Keratinocyte (primary cell): Measurements from ENCODE around the gene SRRT. TPM values are rescaled to one million over a fixed set of nuclear protein-coding genes. Genes with fewer than 3 reads are reported as not detected.

ENCODE experiments used
- DNase-seq: peaks from one replicate; pipeline ENCODE4 v3.0.0-alpha.2; 2011; ENCODE audit warnings: low read depth, missing footprints, low spot score
- FAIRE-seq: peaks from 2 replicates; lab custom pipeline; 2011; peaks lifted over from hg19 to GRCh38; lab: Jason Lieb, UNC
- H2AFZ ChIP-seq: 2 replicates; pipeline ENCODE4 v1.6.0; 2012; ENCODE audit warnings: low read length, control low read depth, inconsistent platforms; ENCODE audit not compliant: control insufficient read depth
- H3K27ac ChIP-seq: 2 replicates; pipeline ENCODE4 v1.5.1; 2011; ENCODE audit warnings: low read length; ENCODE audit not compliant: control insufficient read depth, insufficient read depth
- H3K27me3 ChIP-seq: 3 replicates; pipeline ENCODE4 v1.6.0; 2011; ENCODE audit warnings: low read length; ENCODE audit not compliant: control insufficient read depth, insufficient read depth; ENCODE audit errors: extremely low read depth
- H3K36me3 ChIP-seq, 2 experiments: 2 replicates in 1 of 2; 3 replicates in 1 of 2; pipeline ENCODE4 v1.5.1; 2011; ENCODE audit warnings: low read length in 2 of 2, mild to moderate bottlenecking in 1 of 2; ENCODE audit not compliant: control insufficient read depth in 2 of 2, insufficient read depth in 2 of 2; ENCODE audit errors: extremely low read depth in 1 of 2
- H3K4me1 ChIP-seq: 3 replicates; pipeline ENCODE4 v1.5.1; 2011; ENCODE audit warnings: low read length; ENCODE audit not compliant: control insufficient read depth, insufficient read depth; ENCODE audit errors: extremely low read depth
- H3K4me2 ChIP-seq: 3 replicates; pipeline ENCODE4 v1.6.0; 2011; ENCODE audit warnings: low read depth, low read length; ENCODE audit not compliant: control insufficient read depth, insufficient read depth; ENCODE audit errors: extremely low read depth
- H3K4me3 ChIP-seq, 3 experiments: fragments of 200-600 bp in 1 of 3; sonication (generic) in 1 of 3; 2 replicates in 2 of 3; 3 replicates in 1 of 3; pipeline ENCODE4 v1.5.1; 2011 to 2016; ENCODE audit warnings: low read length in 3 of 3, mild to moderate bottlenecking in 3 of 3, control low read depth in 2 of 3, inconsistent platforms in 1 of 3, low read depth in 1 of 3, mixed read lengths in 1 of 3, mixed run types in 1 of 3, moderate library complexity in 1 of 3; ENCODE audit not compliant: control insufficient read depth in 2 of 3, insufficient read depth in 2 of 3; ENCODE audit errors: extremely low read depth in 1 of 3
- H3K79me2 ChIP-seq: 2 replicates; pipeline ENCODE4 v1.6.0; 2012; ENCODE audit warnings: low read length; ENCODE audit not compliant: control insufficient read depth, insufficient read depth
- H3K9ac ChIP-seq: 3 replicates; pipeline ENCODE4 v1.6.0; 2011; ENCODE audit warnings: low read length; ENCODE audit not compliant: control insufficient read depth, insufficient read depth; ENCODE audit errors: extremely low read depth
- H3K9me1 ChIP-seq: 3 replicates; pipeline ENCODE4 v1.6.0; 2011; ENCODE audit warnings: low read length; ENCODE audit not compliant: control insufficient read depth, insufficient read depth; ENCODE audit errors: extremely low read depth
- H3K9me3 ChIP-seq: 2 replicates; pipeline ENCODE4 v1.5.1; 2012; ENCODE audit warnings: low read depth, low read length; ENCODE audit not compliant: control insufficient read depth
- H4K20me1 ChIP-seq: 3 replicates; pipeline ENCODE4 v1.6.0; 2011; ENCODE audit warnings: low read length; ENCODE audit not compliant: control insufficient read depth, insufficient read depth; ENCODE audit errors: extremely low read depth
- CTCF ChIP-seq, 3 experiments: IDR thresholded peaks in 1 of 3; conservative IDR thresholded peaks in 1 of 3; optimal IDR thresholded peaks in 1 of 3; 2 replicates in 2 of 3; 3 replicates in 1 of 3; pipeline versions ENCODE3 to v1.5.1; 2011; ENCODE audit warnings: low read length in 3 of 3, mild to moderate bottlenecking in 3 of 3, moderate library complexity in 2 of 3, control low read depth in 1 of 3, inconsistent platforms in 1 of 3; ENCODE audit not compliant: insufficient read depth in 2 of 3; ENCODE audit errors: extremely low read depth in 1 of 3
- EZH2 ChIP-seq: IDR thresholded peaks from one replicate; pipeline ENCODE4 v1.6.1; 2012; ENCODE audit warnings: inconsistent platforms, mild to moderate bottlenecking, low read length, moderate library complexity
- dilution Hi-C: fragments of 300-500 bp; cut with MboI; formaldehyde crosslinking; loops from one replicate; pipeline ENCODE4 v1.7.0; 2020; ENCODE audit warnings: low sequenced_read_pairs; ENCODE audit not compliant: extremely low pct_ligation_motif_present
- polyA plus RNA-seq, 5 experiments: library from polyadenylated mRNA; depleted of rRNA in 3 of 5; stranded (reverse) in 3 of 5; stranded (forward) in 1 of 5; unstranded in 1 of 5; fragments of >200 nt; gene quantifications; 1 replicate in 1 of 5; 2 replicates in 3 of 5; 3 replicates in 1 of 5; pipeline versions ENCODE4 v1.2.1 to v1.2.3, GENCODE V29; 2011 to 2012; ENCODE audit warnings: missing spikeins in 2 of 5, low read depth in 1 of 5, low replicate concordance in 1 of 5

SRRT gene
- polyA plus RNA-seq, 1 donor (not counting 4 experiments of a cell fraction or from before 2014, with no cell fraction given) = 42.2 TPM

DNA sequence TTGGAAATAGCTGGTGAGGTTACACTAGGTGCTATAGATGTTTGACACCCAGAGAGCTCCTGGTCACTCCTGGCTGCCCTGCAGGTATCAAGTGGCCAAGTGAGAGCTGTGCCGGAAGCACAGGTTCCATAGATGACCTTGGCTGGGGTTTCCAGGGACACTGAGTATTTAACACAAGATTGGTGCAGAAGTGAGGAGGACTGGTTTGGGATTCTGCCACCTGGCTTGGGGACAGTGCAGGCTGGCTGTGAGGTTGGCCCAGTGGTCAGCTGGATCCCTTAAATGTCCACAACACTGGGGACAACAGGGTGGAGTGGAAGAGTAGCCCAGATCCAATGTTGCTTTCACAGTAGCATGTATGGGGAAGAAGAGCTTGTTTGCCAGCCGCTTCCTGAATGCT lies 26.1 kb downstream of the SRRT start:
- Histone ChIP-seq H3K9ac (no peak overlapping the region), H3K27ac (no peak overlapping the region), H2AFZ (no peak overlapping the region), H4K20me1 (no peaks in the 10 kb centered on the region), H3K9me1 (no peaks in the 10 kb centered on the region), H3K4me1 (peaks cover 3% of the 10 kb centered on the region), H3K36me3 (no peaks in the 10 kb centered on the region), H3K4me2 (no peak overlapping the region), H3K79me2 (no peaks in the 10 kb centered on the region), H3K27me3 (peaks cover 25% of the 10 kb centered on the region), H3K9me3 (no peaks in the 10 kb centered on the region), H3K4me3 (no peak overlapping the region)
- DNase-seq = no peak
- TF ChIP-seq CTCF (optimal IDR thresholded peaks at IDR 0.05 in 1 of 3, IDR thresholded peaks at IDR 0.05 in 1 of 3, conservative IDR thresholded peaks at IDR 0.05 in 1 of 3; ENCODE audit: extremely low read depth in 1 of 3, insufficient read depth in 2 of 3, low read length in 3 of 3) = no peak
- no peak for TF ChIP-seq EZH2
- dilution Hi-C loops = no loop called here
- FAIRE-seq = no peak

DNA sequence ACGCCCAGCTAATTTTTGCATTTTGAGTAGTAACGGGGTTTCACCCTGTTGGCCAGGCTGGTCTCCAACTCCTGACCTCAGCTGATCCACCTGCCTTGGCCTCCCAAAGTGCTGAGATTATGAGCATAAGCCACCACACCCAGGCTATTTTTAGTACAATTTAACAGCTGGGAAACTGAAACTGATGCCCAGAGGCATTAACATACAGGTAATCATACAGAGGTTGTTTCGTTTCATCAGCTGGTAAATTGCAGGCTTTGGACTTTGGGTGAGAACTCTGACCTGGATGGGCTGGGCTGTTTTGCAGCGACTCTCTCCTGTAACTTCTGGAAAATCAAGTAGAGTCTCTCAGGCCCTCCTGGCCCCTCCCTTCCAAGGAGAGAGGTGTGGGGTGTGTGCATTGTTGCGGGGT lies 27.0 kb downstream of the SRRT start:
- FAIRE-seq (no peak), DNase-seq (no peak)
- H4K20me1 ChIP-seq = no peaks in the 10 kb centered on the region
- peaks cover 16% of the 10 kb centered on the region for H3K27me3 ChIP-seq
- no peak overlapping the region for H3K4me3 ChIP-seq
- H3K9me1 ChIP-seq = no peaks in the 10 kb centered on the region
- no peaks in the 10 kb centered on the region for H3K9me3 ChIP-seq
- no peak overlapping the region for H3K4me2 ChIP-seq
- no peaks in the 10 kb centered on the region for H3K36me3 ChIP-seq
- H2AFZ ChIP-seq = no peak overlapping the region
- no peak overlapping the region for H3K9ac ChIP-seq
- dilution Hi-C loops = no loop called here
- H3K79me2 ChIP-seq = no peaks in the 10 kb centered on the region
- TF ChIP-seq CTCF (optimal IDR thresholded peaks at IDR 0.05 in 1 of 3, IDR thresholded peaks at IDR 0.05 in 1 of 3, conservative IDR thresholded peaks at IDR 0.05 in 1 of 3; ENCODE audit: extremely low read depth in 1 of 3, insufficient read depth in 2 of 3, low read length in 3 of 3) (no peak), EZH2 (no peak)
- H3K4me1 ChIP-seq = no peaks in the 10 kb centered on the region
- H3K27ac ChIP-seq = no peak overlapping the region
